Gastrocnemius medialis (tissue), 4 donors: Measurements from ENCODE around the gene MVD.

ENCODE experiments used
- CTCF ChIP-seq, 5 experiments: fragments of 450-650 bp in 3 of 5; fragments of 200-600 bp in 2 of 5; sonication (generic) in 2 of 5; IDR thresholded peaks in 4 of 5; conservative IDR thresholded peaks in 1 of 5; 1 replicate in 4 of 5; 2 replicates in 1 of 5; pipeline ENCODE4 v1.5.1; 2016 to 2019; ENCODE audit warnings: antibody characterized with exemption in 5 of 5, mild to moderate bottlenecking in 3 of 5, moderate library complexity in 3 of 5
- POLR2A ChIP-seq, 2 donors: fragments of 450-650 bp; IDR thresholded peaks; one replicate each; pipeline ENCODE4 v1.6.1; 2017; ENCODE audit warnings: antibody characterized with exemption in 2 of 2, mild to moderate bottlenecking in 2 of 2, moderate library complexity in 2 of 2

GRCh38 chr16:88669980-88670379 lies 7.1 kb upstream of the MVD start:
- TF ChIP-seq CTCF (IDR thresholded peaks at IDR 0.05 in 4 of 5, conservative IDR thresholded peaks at IDR 0.05 in 1 of 5) = no peak
- no peak for TF ChIP-seq POLR2A (IDR thresholded peaks at IDR 0.05)
